ENCODE data around the gene TMPRSS11B.

TMPRSS11B gene

DNA sequence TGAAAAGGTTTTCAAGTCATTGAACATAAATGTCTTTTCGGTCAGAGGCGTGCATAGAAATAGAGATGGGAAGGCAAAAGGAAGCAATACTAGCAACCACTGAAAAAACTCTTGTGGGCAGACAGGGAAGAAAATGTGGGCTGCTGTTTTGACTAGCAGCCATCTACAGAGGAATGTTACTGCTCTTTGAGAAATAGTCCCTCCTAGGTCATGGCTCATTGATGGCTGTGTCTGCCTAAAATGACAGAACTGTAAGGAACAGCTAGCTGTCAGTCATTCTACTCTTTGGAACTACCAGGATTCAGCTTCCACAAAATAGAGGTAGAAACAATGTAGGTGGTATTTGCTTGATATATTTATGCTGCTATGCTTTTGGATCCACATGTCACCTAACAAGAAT lies 26.9 kb upstream of the TMPRSS11B start:
- Histone ChIP-seq H3K4me3 (ENCODE audit: low read depth, low read length) (peak overlapping the region; percentile 46), H3K27me3 (ENCODE audit: control insufficient read depth, insufficient read depth, low read length) (no peaks in the 10 kb centered on the region), H3K9me3 (ENCODE audit: control insufficient read depth, insufficient read depth, low read length) (peaks cover 29% of the 10 kb centered on the region), H3K27ac (ENCODE audit: low read depth, low read length) (peak overlapping the region; percentile 99), H3K36me3 (ENCODE audit: control insufficient read depth, insufficient read depth, low read length) (no peaks in the 10 kb centered on the region), H3K9ac (ENCODE audit: low read depth, low read length) (peak overlapping the region; percentile 44), H3K4me1 (ENCODE audit: control insufficient read depth, insufficient read depth, low read length) (peaks cover 25% of the 10 kb centered on the region)

DNA sequence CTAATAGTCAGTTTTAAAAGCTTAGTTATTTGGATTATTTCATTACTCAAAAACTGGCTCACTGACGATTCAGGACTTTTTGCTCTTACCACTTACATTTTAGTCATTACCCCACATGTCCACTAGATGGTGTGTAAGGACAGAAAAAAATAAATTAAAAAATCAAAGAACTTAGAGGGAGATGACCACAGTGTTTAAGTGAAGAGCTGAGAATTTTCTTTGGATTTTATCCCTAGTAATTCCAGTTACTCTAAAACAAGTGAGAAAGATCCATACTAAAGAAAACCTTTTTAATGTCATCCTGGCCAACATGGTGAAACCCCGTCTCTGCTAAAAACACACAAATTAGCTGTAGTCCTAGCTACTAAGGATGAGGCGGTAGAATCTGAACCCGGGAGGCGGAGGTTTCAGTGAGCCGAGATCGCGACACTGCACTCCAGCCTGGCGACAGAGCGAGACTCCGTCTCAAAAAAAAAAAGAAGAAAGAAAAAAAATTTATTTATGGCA lies 26.4 kb upstream of the TMPRSS11B start:
- H3K9ac ChIP-seq (ENCODE audit: low read depth, low read length), result peak overlapping the region; percentile 44; the same call in 1 of the 2 replicates
- peak overlapping the region; percentile 99 for H3K27ac ChIP-seq (ENCODE audit: low read depth, low read length)
- H3K9me3 ChIP-seq (ENCODE audit: control insufficient read depth, insufficient read depth, low read length), result peaks cover 29% of the 10 kb centered on the region
- peaks cover 24% of the 10 kb centered on the region for H3K4me1 ChIP-seq (ENCODE audit: control insufficient read depth, insufficient read depth, low read length)
- peak overlapping the region; percentile 46 for H3K4me3 ChIP-seq (ENCODE audit: low read depth, low read length)
- H3K27me3 ChIP-seq (ENCODE audit: control insufficient read depth, insufficient read depth, low read length), result no peaks in the 10 kb centered on the region
- no peaks in the 10 kb centered on the region for H3K36me3 ChIP-seq (ENCODE audit: control insufficient read depth, insufficient read depth, low read length)

DNA sequence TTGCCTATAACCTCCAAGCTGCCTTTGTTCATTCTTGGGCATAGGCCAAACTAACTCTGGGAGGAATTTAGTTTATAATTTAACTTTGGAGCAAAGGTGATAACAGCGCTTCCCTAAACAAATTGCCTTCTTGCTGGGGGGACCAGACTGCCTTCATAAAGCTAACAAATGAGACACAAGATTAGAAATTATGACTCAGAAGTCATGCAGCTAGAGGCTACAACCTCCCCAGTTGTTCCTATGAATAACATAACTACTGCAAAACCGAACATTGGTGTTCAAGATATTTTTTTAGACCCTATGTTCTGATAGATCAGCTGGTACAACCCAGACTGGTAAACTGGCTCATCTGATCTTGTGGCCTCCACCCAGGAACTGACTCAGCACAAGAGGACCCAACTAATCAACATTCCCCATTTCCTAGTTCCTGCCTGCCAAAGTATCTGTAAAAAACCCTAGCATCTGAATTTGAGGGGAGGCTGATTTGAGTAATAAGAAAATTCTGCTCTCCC lies 22.0 kb upstream of the TMPRSS11B start:
- no peaks in the 10 kb centered on the region for H3K36me3 ChIP-seq (ENCODE audit: control insufficient read depth, insufficient read depth, low read length)

DNA sequence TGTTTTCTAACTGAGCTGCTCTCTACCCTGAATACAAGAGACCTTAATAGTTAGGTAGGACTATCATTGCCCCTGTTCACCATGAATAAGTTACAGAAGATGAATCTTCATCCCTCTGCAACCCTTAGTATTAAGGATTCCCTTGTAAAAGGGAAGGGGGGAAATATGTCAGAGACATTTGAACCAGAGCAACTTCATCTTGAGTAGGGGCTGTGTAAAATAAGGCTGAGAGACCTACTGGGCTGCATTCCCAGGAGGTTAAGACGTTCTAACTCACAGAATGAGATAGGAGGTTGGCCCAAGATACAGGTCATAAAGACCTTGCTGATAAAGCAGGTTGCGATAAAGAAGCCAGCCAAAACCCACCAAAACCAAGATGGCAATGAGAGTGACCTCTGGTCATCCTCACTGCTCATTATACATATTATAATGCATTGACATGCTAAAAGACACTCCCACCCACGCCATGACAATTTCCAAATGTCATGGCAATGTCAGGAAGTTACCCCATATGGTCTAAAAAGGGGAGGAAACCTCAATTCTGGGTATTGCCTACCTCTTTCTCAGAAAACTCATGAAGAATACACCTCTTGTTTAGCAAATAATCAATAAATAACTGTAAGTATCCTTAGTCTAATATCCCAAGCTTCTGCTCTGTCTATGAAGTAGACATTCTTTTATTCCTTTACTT lies 19.5 kb upstream of the TMPRSS11B start:
- H3K9ac ChIP-seq (ENCODE audit: low read depth, low read length), result no peak overlapping the region
- H3K27ac ChIP-seq (ENCODE audit: low read depth, low read length), result no peak overlapping the region
- no peaks in the 10 kb centered on the region for H3K4me1 ChIP-seq (ENCODE audit: control insufficient read depth, insufficient read depth, low read length)
- no peak overlapping the region for H3K4me3 ChIP-seq (ENCODE audit: low read depth, low read length)
- H3K9me3 ChIP-seq (ENCODE audit: control insufficient read depth, insufficient read depth, low read length), result peaks cover 16% of the 10 kb centered on the region
- H3K27me3 ChIP-seq (ENCODE audit: control insufficient read depth, insufficient read depth, low read length), result no peaks in the 10 kb centered on the region
- no peaks in the 10 kb centered on the region for H3K36me3 ChIP-seq (ENCODE audit: control insufficient read depth, insufficient read depth, low read length)

More for the DNA sequence above, 22.0 kb upstream of the TMPRSS11B start:
- no peak overlapping the region for H3K4me3 ChIP-seq (ENCODE audit: low read depth, low read length)
- no peak overlapping the region for H3K27ac ChIP-seq (ENCODE audit: low read depth, low read length)
- H3K27me3 ChIP-seq (ENCODE audit: control insufficient read depth, insufficient read depth, low read length), result no peaks in the 10 kb centered on the region
- H3K9ac ChIP-seq (ENCODE audit: low read depth, low read length), result no peak overlapping the region
- peaks cover 6% of the 10 kb centered on the region for H3K4me1 ChIP-seq (ENCODE audit: control insufficient read depth, insufficient read depth, low read length)
- H3K9me3 ChIP-seq (ENCODE audit: control insufficient read depth, insufficient read depth, low read length), result peaks cover 29% of the 10 kb centered on the region

DNA sequence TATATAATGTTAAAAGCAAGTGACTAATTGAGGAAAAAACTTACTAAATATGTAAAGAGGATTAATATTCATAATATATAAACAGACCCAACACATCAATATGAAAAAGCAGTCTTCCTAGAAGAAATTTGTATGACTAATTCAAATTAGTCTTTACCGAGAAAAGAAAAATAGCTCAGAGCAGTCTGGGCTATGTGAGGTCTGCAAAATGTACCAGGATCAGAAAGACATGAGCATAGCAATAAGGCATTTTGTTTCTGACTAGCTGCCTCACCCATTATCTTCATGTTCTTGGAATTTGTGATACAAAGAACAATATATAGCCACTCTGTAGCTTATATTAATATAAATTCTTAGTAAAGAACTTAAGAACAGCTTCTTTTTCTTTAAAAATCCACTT lies 13.7 kb upstream of the TMPRSS11B start:
- Histone ChIP-seq H3K4me1 (ENCODE audit: control insufficient read depth, insufficient read depth, low read length) (no peaks in the 10 kb centered on the region), H3K27me3 (ENCODE audit: control insufficient read depth, insufficient read depth, low read length) (no peaks in the 10 kb centered on the region), H3K9me3 (ENCODE audit: control insufficient read depth, insufficient read depth, low read length) (no peaks in the 10 kb centered on the region; the same call in 1 of the 2 replicates), H3K9ac (ENCODE audit: low read depth, low read length) (no peak overlapping the region), H3K4me3 (ENCODE audit: low read depth, low read length) (no peak overlapping the region), H3K36me3 (ENCODE audit: control insufficient read depth, insufficient read depth, low read length) (no peaks in the 10 kb centered on the region), H3K27ac (ENCODE audit: low read depth, low read length) (no peak overlapping the region)

DNA sequence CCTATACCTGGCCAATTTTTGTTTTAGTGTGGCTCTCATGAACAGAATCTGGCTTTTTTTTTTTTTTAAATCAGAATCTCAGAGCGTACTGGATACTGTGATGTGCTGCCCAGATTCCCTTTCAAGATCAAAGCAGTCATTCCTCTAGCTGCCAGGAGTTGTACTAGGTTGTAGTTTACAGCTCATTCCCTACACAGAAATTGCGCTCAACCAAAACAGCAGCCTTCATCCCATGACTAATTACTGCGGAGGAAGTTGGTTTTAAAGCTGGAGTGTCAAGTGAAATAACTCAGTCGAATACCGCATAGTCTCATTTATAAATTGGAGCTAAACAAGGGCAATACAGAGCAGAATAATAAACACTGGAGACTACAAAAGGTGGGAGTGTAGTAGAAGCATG lies 12.2 kb upstream of the TMPRSS11B start:
- Histone ChIP-seq H3K36me3 (ENCODE audit: control insufficient read depth, insufficient read depth, low read length) (no peaks in the 10 kb centered on the region), H3K27me3 (ENCODE audit: control insufficient read depth, insufficient read depth, low read length) (no peaks in the 10 kb centered on the region), H3K9me3 (ENCODE audit: control insufficient read depth, insufficient read depth, low read length) (no peaks in the 10 kb centered on the region), H3K27ac (ENCODE audit: low read depth, low read length) (no peak overlapping the region), H3K4me3 (ENCODE audit: low read depth, low read length) (no peak overlapping the region), H3K4me1 (ENCODE audit: control insufficient read depth, insufficient read depth, low read length) (no peaks in the 10 kb centered on the region), H3K9ac (ENCODE audit: low read depth, low read length) (no peak overlapping the region)

DNA sequence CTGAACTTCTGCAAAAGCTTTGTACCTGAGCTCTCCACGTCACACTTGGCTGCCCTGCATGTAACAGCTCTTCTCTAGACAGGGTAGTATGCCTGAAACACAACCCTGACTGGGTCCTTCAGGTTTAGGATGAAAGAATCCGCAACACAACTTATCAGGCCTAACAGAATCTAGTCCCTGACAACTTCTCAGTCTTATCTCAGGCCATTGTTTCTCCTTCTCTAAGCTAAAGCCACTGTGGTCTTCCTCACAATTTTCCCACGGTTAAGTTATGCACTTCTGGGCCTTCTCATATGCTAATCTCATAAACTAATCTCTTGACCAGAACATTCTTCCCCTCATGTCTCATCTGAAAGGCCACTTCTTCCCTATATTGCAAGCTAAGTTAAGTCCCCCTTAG lies 10.8 kb upstream of the TMPRSS11B start:
- Histone ChIP-seq H3K27me3 (ENCODE audit: control insufficient read depth, insufficient read depth, low read length) (no peaks in the 10 kb centered on the region), H3K4me3 (ENCODE audit: low read depth, low read length) (no peak overlapping the region), H3K4me1 (ENCODE audit: control insufficient read depth, insufficient read depth, low read length) (no peaks in the 10 kb centered on the region), H3K9ac (ENCODE audit: low read depth, low read length) (no peak overlapping the region), H3K27ac (ENCODE audit: low read depth, low read length) (no peak overlapping the region), H3K9me3 (ENCODE audit: control insufficient read depth, insufficient read depth, low read length) (no peaks in the 10 kb centered on the region), H3K36me3 (ENCODE audit: control insufficient read depth, insufficient read depth, low read length) (no peaks in the 10 kb centered on the region)

DNA sequence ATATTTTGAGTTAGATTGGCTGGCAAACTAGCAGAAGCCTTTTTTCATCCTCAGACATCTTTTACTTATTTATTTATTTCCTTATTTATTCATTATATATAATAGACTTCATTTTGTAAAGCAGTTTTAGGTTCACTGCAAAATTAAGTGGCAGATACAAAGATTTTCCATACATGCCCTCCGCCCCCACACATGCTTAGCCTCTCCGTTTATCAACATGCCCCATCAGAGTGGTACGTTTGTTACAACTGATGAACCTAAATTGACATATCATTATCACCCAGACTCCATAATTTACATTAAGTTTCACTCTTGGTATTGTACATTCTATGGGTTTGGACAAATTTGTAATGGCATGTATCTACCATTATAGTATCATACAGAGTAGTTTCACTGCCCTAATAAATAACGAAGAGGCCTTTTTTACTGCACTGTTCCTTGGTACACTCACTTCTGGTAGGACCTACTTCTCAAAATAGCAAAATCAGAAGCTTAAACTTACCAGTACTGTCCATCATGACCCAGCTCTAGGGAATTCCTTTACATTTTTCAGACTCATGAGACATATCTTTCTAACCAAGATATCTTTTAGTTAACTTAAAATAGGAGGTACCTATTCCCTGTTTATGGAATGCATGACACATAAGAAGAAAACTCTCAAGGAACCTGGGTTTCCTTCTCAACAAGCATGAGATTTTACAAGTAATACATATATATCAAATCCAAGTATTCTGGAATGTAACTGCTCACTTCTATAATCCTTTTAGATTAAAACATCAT lies 4.8 kb upstream of the TMPRSS11B start:
- H3K9ac ChIP-seq (ENCODE audit: low read depth, low read length), result no peak overlapping the region
- no peak overlapping the region for H3K27ac ChIP-seq (ENCODE audit: low read depth, low read length)
- no peaks in the 10 kb centered on the region for H3K36me3 ChIP-seq (ENCODE audit: control insufficient read depth, insufficient read depth, low read length)

DNA sequence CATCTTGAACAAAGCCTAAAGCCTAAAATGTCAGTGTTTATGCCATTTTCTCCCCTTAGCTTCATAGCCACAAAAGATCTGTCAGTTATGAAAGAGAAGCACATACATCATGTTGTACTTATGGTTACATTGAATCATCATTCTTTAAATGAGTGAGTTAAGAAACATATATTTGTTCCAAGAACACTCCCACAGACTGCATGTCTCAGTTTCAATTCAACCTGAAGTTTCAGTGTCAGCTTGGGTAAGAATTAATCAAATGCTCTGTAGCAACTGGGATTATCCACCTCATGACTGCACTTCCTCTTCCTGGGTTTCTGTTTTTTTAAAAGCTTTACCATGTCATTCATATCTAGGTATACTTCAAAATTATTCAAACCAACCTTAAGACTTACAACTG lies 3.9 kb upstream of the TMPRSS11B start:
- H3K4me3 ChIP-seq (ENCODE audit: low read depth, low read length), result no peak overlapping the region
- no peaks in the 10 kb centered on the region for H3K36me3 ChIP-seq (ENCODE audit: control insufficient read depth, insufficient read depth, low read length)
- no peaks in the 10 kb centered on the region for H3K9me3 ChIP-seq (ENCODE audit: control insufficient read depth, insufficient read depth, low read length)
- no peaks in the 10 kb centered on the region for H3K4me1 ChIP-seq (ENCODE audit: control insufficient read depth, insufficient read depth, low read length)
- no peak overlapping the region for H3K27ac ChIP-seq (ENCODE audit: low read depth, low read length)
- H3K27me3 ChIP-seq (ENCODE audit: control insufficient read depth, insufficient read depth, low read length), result no peaks in the 10 kb centered on the region
- H3K9ac ChIP-seq (ENCODE audit: low read depth, low read length), result no peak overlapping the region

More for the DNA sequence above, 4.8 kb upstream of the TMPRSS11B start:
- H3K9me3 ChIP-seq (ENCODE audit: control insufficient read depth, insufficient read depth, low read length), result no peaks in the 10 kb centered on the region
- H3K27me3 ChIP-seq (ENCODE audit: control insufficient read depth, insufficient read depth, low read length), result no peaks in the 10 kb centered on the region
- no peaks in the 10 kb centered on the region for H3K4me1 ChIP-seq (ENCODE audit: control insufficient read depth, insufficient read depth, low read length)
- H3K4me3 ChIP-seq (ENCODE audit: low read depth, low read length), result no peak overlapping the region

DNA sequence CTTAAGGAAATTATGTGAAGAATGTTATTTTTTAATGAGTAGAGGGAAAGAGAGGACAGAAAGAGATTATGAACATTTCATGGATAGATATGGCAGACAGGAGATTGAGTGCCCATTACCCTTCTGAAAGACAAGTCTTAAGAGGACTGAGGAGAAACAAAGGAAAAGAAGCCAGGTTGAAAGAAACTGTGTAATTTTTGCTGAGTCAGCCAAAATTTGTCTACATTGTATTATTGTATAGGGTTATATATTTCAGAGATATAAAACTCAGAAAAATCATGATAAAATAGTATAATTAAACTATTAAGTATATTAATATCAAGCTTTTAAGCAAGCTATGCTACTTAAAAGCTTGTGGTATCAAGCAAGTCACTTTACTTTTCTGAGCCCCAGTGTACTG lies 4.9 kb downstream of the TMPRSS11B start:
- Histone ChIP-seq H3K4me1 (ENCODE audit: control insufficient read depth, insufficient read depth, low read length) (no peaks in the 10 kb centered on the region), H3K9ac (ENCODE audit: low read depth, low read length) (no peak overlapping the region), H3K27ac (ENCODE audit: low read depth, low read length) (no peak overlapping the region), H3K9me3 (ENCODE audit: control insufficient read depth, insufficient read depth, low read length) (no peaks in the 10 kb centered on the region), H3K27me3 (ENCODE audit: control insufficient read depth, insufficient read depth, low read length) (no peaks in the 10 kb centered on the region), H3K4me3 (ENCODE audit: low read depth, low read length) (no peak overlapping the region), H3K36me3 (ENCODE audit: control insufficient read depth, insufficient read depth, low read length) (no peaks in the 10 kb centered on the region)

DNA sequence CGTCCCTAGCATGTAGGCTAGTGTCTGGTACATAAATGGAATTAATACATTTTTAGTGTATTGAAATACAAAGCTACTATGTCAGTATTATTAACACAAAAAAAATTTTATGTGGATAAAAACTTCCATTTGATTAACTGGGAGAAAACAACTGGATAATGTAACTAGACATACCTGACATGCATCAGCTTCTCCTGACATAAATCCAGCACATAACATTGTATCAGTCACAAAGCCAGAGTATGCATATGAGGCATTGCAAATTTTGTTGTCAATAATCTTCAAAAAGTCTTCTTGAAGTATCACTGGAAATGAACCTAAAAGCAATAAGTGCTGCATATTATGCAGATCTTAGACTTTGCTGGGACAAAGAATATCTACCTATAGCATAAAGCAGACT lies 16.9 kb downstream of the TMPRSS11B start:
- H3K27ac ChIP-seq (ENCODE audit: low read depth, low read length), result no peak overlapping the region
- H3K4me3 ChIP-seq (ENCODE audit: low read depth, low read length), result no peak overlapping the region
- no peaks in the 10 kb centered on the region for H3K9me3 ChIP-seq (ENCODE audit: control insufficient read depth, insufficient read depth, low read length)
- no peaks in the 10 kb centered on the region for H3K4me1 ChIP-seq (ENCODE audit: control insufficient read depth, insufficient read depth, low read length)
- H3K27me3 ChIP-seq (ENCODE audit: control insufficient read depth, insufficient read depth, low read length), result no peaks in the 10 kb centered on the region
- no peak overlapping the region for H3K9ac ChIP-seq (ENCODE audit: low read depth, low read length)
- H3K36me3 ChIP-seq (ENCODE audit: control insufficient read depth, insufficient read depth, low read length), result no peaks in the 10 kb centered on the region
